GM12873 (cell line): ENCODE measurements around the gene SCNN1A.

Experiments used
- TF ChIP-seq, protein P1 (sequence below): IDR thresholded peaks from 2 replicates; pipeline ENCODE4 v1.5.1; 2012; ENCODE audit warnings: low read depth, mild to moderate bottlenecking, moderate library complexity, low read length, control low read depth; ENCODE audit not compliant: insufficient read depth; ENCODE audit errors: missing control alignments

SCNN1A gene

DNA sequence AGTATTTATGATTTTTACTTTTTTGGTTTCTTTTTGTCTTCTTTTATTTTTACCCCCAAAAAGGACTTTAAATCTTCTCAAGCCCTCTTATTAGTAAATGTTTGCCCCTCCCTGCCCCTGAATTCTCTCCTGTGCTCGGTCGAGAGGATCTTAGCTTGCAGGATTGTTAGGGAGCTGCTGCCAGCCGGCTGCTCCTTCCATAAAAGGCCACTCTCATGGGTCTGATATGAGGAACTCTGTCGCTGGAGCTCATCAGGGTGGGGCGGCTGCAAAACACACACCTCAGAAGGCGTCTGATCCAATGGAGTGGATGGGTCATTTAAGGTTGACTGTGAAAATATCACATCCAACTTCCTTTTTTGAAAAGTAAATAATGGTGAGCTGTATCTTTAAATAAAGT, 17.1 kb upstream of the SCNN1A start:
- TF ChIP-seq, protein P1, sequence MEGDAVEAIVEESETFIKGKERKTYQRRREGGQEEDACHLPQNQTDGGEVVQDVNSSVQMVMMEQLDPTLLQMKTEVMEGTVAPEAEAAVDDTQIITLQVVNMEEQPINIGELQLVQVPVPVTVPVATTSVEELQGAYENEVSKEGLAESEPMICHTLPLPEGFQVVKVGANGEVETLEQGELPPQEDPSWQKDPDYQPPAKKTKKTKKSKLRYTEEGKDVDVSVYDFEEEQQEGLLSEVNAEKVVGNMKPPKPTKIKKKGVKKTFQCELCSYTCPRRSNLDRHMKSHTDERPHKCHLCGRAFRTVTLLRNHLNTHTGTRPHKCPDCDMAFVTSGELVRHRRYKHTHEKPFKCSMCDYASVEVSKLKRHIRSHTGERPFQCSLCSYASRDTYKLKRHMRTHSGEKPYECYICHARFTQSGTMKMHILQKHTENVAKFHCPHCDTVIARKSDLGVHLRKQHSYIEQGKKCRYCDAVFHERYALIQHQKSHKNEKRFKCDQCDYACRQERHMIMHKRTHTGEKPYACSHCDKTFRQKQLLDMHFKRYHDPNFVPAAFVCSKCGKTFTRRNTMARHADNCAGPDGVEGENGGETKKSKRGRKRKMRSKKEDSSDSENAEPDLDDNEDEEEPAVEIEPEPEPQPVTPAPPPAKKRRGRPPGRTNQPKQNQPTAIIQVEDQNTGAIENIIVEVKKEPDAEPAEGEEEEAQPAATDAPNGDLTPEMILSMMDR = no peak

DNA sequence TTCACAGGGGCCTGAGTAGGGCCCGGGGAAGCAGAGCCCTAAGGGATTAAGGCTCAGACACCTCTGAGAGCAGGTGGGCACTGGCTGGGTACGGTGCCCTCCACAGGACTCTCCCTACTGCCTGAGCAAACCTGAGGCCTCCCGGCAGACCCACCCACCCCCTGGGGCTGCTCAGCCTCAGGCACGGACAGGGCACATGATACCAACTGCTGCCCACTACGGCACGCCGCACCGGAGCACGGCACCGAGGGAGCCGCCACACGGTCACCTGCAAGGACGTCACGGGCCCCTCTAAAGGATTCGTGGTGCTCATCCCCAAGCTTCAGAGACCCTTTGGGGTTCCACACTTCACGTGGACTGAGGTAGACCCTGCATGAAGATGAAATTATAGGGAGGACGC, 15.7 kb upstream of the SCNN1A start:
- TF ChIP-seq, protein P1 = no peak

DNA sequence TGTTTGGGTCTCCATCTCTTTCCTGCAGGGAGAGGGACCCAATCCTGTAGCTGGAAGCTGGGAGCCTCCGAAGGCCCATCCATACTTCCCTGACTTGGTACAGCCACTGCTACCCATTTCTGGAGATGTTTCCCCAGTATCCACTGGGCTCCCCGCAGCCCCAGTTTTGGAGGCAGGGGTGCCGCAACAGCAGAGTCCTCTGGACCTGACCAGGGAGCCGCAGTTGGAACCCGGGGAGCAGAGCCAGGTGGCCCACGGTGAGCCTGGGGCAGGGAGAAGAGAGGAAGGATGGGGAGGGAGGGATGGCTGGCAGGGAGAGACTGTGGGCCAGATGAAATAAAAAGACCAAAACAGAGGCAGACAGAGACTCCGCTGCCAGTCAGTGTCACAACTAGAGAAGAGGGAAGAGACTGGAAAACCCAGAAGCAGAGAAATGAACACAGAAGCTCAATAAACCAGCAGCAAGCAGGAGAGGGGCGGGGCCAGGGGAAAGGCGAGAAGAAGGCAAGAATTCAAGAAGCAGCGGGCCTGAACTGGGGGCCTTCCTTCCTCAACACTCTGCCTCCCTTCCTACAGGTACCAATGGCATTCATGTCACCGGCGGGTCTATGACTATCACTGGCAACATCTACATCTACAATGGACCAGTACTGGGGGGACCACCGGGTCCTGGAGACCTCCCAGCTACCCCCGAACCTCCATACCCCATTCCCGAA, 14.9 kb upstream of the SCNN1A start:
- TF ChIP-seq, protein P1 = no peak

DNA sequence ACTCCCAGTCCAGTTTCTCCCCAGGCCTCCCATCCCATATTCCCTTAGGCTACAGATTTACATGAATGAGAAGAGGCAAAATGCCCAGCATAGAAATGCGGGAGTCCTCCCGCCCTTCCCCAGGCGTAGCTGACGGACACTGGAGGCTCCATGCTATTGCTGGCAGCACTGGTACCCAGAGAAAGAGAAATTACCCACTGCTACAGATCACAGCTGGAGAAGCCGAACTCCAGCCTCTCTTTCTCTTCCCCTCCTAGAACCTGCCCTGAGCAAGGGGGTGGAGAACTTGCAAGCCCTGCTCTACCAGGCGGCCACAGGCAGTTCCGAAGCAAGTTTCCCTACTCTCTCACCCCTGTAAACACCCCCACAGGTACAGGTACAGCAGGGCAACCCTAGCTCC, 12.2 kb upstream of the SCNN1A start:
- TF ChIP-seq, protein P1 = no peak

DNA sequence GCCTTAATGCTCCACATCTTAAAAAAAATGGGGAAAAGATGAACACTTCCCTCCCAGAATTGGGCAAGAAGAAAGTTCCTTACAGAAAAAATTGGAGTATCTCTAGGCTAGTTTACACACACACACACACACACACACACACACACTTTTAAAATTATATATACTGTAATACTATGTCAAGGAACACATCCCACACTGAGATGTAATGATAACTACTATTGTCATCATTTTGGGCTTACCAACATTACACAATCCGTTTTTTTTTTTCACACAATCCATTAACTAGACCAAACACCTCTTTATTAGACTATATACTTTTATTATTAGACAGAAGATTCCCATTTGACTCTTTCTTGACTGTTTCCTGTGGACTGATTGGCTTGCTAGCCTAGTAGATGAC, 11.1 kb upstream of the SCNN1A start:
- TF ChIP-seq, protein P1 = no peak

DNA sequence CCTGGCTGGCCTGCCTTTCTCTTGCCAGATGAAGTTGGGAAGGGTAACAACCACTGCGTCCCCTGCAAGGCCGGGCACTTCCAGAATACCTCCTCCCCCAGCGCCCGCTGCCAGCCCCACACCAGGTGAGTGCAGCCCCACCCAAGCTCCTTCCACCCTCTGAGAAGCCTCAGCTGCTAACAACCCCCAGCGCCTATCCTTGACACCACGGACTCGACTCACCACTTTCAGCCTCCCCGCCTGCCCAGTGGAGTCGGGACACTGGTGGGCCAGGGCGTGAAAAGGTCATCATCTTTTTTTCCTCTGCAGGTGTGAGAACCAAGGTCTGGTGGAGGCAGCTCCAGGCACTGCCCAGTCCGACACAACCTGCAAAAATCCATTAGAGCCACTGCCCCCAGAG, 10.7 kb upstream of the SCNN1A start:
- TF ChIP-seq, protein P1 = no peak

DNA sequence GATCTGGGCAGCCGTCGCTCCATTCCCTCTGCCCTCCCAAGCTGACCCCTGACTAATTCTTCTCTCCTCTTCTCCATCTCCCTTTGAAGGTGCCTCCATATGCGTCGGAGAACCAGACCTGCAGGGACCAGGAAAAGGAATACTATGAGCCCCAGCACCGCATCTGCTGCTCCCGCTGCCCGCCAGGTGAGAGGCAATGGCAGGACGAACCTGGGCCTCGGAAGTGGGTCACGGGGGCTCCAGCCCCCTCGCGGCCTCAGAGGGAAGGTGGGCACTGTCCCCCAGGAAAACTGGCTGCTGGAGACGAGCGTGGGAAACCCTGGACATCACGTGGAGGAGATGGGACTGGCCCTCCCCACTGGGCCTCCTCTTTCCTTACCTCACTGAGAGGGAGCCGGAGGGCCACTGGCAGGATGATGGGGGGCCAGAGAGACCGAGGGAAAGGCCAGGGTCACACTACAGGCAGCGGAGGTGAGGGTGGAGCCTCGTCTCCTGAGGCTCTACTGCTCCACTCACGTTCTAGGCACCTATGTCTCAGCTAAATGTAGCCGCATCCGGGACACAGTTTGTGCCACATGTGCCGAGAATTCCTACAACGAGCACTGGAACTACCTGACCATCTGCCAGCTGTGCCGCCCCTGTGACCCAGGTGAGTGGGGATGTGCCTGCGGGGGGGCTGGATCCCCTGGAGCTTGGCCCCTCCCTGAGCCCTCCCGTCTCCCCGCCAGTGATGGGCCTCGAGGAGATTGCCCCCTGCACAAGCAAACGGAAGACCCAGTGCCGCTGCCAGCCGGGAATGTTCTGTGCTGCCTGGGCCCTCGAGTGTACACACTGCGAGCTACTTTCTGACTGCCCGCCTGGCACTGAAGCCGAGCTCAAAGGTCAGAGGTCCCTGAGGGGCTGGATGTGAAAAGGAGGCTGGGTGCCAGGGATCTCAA, 9.4 kb upstream of the SCNN1A start:
- TF ChIP-seq, protein P1 = no peak
